Stimulated activated CD8-positive, alpha-beta memory T cell treated with anti-CD3 and anti-CD28 coated beads, Interleukin-15, amount 100 ng/mL, for 1 hour (primary cell): ENCODE measurements around the gene AKAP7.

Experiments
- DNase-seq: peaks from one replicate; pipeline ENCODE4 v3.0.0-alpha.2; 2020; ENCODE audit warnings: low read depth

AKAP7 gene

DNA sequence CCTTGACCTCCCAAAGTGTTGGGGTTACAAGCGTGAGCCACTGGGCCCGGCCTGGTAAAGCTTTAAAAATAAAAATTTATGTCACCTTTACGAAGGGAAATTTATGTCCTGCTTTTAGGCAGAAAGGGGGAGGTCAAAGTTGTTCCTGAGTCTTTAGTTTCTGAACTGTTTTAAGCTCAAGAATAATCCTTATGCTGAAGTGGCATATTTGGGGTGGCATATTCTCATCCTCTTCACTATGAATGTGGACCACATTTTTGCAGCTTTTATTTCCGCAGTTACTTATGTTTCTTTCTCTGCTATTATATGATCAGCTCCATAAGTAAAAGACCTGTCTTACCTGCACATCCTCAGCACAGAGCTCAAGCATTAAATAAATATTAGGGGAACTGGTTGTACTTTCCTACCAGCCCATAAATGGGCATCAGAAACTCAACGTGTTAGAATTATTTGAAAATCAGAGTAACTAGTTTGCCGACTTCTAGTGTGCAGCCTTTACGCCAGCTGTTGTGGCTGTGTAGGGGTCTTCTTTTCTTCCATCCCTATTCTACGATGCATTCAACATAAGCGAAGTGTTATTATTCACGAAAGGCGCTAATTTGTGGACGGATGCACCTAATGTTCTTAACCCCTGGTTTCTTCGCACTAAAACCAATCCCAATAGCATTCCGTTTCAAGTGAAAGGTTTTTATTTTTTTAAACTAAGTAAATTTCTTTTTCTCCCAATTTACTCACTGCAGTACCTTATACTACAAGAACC, 867 bp upstream of the AKAP7 start:
- DNase-seq: no peak

DNA sequence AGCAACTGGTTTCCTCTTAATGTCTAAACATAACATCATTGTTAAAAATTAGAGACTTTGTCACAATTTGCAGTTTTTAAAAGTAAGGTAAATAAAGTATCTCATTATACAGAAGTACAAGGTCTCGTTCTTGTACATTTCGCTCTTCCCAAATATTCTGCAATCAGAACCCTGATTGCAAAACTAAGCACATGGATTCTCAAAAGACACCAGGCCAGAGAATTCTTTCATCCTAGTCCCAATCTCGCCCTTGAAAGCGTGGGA, 355 bp upstream of the AKAP7 start:
- DNase-seq: no peak

DNA sequence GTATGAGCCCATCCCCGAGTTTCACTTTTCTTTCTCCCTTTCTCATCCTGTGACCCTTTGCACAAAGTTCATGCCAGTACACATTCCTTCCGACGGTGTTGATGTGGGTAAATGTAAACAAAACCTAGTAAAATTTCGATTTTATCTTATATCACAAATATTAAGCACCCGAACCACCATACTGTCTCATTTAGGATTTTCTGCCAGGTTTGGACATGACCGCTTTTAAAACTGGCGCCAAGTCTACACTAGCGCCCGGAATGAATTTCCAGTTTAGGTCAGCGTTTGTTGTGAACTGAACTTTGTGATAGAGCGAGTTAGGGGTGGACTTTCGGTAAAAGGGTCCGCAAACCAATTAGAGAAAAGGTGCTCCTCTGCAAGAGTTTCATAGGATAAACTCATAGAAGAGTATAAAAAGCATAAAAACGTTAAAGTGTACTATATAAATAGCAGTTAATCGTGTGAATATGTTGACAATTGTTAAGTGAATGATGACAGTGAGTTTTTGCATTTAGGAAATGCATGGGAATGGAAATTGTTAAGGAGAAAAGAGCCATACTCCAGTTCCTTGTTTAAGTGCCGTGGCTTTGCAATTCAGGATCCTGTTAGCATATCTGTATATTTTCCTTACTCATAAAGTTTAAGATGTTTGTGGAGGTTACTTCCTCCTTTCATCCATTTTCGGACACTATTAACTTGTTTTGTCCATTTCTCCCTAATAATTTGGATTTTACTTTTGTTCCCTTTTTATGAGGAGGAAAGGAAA, 937 bp downstream of the AKAP7 start:
- no peak for DNase-seq

DNA sequence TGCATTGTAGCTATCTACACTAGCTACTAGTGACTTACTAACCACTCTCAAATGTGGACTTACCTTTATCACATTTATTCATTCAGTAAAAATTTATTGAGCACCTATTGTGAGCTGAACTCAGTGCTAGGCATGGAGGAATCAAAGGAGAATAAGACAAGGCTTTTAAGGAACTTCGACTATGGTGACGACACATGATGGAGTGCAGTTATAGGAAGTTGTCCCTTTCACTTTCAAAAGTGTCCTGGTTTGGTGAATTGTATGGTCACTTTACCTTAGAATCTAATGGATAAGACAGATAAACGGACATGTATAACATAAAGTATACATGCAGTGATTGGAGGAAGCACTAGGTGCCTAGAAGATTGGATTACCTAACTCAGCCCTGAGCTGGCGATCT, 4.3 kb downstream of the AKAP7 start:
- no peak for DNase-seq

DNA sequence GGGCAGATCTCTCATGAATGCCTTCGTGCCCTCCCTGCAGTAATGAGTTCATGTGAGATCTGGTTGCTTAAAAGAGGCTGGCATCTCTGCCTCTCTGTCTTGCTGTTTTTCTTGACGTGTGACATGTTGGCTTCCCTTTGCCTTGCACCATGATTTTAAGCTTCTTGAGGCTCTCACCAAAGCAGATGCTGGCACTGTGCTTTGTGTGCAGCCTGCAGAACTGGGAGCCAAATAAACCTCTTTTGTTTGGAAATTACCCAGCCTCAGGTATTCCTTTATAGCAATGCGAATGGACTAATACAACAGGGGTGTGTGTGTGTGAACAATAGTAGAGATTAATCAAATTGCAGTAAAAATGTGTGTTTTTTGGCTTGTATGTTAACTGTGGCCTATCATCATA, 8.1 kb downstream of the AKAP7 start:
- DNase-seq: no peak

DNA sequence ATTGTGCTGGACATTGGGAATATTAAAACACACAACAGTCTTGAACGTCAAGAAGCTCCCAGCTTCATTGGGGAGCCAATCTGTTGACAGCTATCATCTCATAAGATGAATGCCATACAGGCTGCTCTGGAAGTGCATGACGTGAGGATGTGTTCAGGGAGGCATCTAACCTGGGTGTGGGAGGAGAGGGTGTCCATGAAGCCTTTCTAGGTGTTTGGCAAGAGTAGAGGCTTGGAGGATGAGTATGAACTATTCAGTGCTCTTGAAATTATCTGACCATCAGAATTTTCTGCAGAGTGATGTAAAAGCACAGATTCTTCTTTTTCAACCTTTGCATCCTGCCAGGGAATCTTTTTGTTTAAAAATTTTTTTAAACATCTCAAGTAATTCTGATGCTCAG, 11.6 kb downstream of the AKAP7 start:
- no peak for DNase-seq

DNA sequence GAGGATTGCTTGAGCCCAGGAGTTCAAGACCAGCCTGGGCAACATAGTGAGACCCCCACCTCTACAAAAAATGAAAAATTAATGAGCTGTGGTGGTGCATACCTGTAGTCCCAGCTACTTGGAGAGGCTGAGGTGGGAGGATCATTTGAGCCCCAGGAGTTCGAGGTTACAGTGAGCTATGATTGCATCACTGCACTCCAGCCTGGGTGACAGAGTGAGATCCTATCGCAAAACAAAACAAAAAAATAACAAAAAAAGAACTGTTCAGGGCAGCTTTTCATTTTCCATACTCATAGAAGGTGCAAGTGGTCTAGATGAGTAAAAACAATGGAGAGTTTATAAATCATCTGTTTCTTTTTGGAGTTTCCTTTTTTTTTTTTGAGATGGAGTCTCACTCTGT, 21.1 kb downstream of the AKAP7 start:
- DNase-seq: no peak

DNA sequence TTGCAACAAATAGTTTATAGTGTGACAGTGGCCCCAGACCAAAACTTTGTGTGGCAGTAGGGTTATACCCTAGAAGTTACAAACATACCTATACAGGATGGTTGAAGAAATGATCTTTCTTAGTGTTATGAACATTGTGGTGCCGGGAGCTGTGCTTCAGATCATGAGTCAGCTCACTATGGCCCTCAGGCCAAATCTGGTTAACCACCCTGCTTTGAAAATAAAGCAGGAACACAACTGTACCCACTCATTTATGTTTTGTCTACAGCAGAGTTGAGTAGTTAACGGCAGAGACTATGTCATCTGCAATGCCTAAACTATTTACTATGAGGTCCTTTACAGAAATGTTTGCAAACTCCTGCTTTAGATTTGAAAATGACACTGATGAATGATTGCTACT, 24.3 kb downstream of the AKAP7 start:
- DNase-seq: no peak

DNA sequence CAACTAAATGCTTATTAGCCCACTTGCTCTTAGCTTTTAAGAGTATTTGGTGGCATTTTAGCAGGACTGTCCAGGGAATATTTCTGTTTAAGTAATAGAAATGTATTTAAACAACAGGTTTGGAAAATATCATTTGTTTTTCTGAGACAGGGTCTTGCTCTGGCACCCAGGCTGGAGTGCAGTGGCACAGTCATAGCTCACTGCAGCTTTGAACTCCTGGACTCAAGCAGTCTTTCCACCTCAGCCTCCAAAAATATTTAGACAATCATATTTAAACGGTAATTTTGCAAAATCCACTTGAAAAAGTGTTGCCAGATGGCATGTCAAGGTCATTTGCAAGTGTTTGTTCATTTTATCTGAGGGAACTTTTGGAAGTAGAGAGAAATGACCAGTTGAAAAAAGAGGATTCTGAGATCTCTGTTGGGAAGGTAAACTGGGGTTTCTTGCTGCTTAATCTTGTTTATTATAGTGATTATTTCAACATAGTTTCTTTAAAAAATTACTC, 25.0 kb downstream of the AKAP7 start:
- no peak for DNase-seq

DNA sequence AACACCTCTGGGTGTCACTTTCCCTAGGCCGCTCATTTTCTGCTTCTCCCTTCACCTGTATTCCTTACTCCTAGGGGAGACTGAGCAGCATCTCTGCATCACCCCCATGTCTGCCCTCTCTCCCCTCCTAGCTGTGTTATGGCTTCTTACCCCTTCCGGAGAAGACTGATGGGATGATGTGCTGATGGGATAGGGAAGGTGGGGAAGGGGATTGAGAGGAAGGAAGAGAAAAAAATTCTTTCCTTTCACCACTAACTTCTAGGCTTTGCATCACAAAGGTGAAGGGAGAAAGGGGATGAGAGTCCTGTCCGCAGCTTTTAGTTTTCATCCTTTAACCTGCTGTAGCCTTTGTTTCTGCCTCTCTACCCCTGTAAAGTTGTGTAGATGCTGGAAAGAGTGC, 26.7 kb downstream of the AKAP7 start:
- DNase-seq: no peak

DNA sequence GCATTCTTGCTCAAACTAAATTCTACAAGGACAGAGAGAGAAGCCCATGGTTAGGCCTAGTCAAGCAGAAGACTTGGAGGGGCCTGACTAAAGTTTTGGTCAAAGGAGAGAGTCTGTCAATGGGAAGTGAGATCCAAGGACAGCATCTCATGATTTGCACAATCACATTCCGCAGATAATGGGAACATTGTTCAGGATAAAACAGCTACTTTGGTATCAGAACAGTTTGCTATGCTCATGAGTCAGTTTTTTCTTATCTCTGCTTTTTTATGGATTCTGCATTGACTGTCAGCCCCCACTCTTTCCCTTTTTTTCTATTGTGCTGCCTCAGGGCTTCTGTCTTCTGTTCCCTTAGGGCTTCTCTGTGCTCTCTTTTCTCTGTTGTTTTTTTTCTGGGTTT, 28.6 kb downstream of the AKAP7 start:
- no peak for DNase-seq

DNA sequence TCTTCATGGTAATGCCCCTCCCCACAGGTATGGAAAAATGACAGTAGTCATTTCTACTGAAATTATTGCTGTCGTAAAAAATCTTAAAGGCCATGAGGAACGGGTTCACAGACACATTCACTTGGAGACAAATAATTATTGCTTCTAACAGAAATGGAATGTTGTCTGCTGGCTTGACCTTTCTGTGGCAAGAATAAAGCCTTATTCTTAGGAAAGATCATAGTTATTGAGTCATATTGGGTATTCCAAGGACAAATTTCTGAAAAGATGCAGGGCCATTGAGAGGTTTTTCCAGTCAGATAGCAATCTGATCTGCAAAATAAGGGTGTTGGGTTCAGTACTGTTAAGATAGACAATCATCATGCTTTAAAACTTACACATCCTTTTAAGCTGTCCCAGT, 29.2 kb downstream of the AKAP7 start:
- no peak for DNase-seq

DNA sequence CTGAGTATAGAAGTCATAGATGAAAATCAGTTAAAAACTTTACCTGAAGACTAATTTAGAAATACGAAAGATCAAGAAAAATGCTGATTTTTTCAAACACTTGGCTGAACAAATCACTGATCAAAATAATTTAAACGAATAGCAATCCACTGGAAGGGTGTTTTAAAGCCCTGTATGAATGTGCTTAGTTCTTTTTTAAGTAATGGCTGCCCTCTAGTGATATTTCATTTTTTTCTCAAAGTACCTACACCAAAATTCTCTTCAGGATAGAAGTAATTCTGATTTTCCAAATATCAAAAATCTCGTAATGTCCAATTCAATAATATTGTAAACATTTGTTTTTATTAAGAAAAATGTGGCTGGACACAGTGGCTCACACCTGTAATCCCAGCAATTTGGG, 32.5 kb downstream of the AKAP7 start:
- DNase-seq: no peak

DNA sequence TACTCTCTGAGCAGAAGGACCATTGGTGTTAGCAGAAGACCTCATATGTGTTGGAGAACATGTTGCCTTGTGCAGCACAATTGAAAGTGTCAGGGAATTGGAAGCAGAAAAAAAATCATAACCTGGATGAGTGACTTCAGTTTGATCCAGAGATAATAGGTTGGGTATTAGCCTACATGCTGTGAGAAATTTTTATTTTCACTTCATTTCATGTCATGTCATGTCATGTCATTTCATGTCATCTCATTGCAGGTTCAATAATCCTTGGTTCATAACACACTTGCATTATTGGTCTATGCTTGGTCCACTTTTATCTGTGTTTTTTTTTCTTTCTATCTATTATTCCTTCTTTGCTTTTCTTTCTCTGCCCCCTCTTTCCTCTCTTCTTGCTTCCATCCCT, 34.3 kb downstream of the AKAP7 start:
- DNase-seq: no peak

DNA sequence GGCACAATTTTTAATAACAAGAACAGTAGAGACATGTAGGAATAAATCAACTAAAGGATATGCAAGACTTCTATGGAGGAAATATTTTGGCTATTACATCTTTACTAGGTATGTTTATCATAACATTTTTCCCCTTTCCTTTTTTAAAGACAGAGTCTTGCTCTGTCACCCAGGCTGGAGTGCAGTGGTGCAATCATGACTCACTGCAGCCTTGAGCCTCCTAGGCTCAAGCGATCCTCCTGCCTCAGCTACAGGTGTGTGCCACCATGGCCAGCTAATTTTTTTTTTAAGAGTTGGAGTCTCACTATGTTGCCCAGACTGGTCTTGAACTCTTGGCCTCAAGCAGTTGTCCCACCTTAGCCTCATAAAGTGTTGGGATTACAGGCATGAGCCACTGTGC, 37.0 kb downstream of the AKAP7 start:
- DNase-seq: no peak

DNA sequence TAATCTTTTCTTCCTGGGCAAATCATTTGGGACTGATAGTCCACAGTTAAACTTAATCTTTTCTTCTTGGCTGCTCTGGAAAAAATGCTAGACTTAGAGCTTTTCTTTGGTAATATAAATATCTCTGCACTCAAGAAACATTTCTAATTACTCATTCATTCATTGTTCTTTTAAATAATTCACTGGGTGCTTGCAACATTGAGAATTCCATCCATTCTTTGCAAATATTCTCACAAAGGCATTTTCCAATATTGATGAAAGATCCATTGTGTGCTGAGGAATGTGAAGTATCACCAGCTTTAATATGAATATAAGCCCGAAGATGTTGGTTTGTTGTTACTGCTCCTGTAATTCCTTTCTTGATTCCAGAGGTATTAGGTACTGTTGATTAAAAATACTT, 38.4 kb downstream of the AKAP7 start:
- DNase-seq: no peak

DNA sequence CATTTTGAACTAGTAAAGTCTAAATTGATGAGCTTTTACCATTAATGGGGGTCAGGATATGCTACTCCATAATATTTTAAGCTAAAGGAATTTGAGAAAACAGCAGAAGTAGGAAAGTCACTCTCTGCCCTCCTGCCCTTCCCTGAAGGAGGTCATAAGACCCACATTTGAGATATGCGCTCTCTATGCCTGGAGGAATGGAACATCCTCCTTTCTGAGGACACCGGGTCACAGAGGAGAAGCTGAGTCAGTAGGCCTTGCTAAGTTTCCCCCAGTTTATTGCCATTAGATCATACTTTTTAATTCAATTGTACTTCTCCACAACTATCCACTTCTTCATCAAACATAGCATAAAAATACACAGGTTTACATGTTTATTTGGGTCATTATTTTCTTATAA, 40.3 kb downstream of the AKAP7 start:
- no peak for DNase-seq

DNA sequence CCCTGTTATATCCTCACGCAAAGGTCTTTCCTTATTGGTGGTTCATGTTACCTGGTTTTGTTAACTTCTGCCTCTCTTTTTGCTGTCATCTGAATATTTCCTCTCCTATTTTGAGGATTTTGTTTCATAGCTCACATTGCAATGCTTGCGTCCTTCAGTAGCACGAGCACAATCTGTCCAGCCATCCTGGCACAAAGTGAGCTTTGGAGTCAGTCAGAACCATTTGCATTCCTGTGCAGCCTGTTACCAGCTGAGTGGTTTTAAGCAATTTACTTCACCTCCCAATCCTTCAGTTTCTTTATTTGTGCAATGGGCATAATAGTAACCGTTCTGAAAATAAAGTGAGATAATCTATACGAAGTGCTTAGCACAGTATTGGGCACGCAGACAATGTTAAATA, 42.7 kb downstream of the AKAP7 start:
- no peak for DNase-seq

DNA sequence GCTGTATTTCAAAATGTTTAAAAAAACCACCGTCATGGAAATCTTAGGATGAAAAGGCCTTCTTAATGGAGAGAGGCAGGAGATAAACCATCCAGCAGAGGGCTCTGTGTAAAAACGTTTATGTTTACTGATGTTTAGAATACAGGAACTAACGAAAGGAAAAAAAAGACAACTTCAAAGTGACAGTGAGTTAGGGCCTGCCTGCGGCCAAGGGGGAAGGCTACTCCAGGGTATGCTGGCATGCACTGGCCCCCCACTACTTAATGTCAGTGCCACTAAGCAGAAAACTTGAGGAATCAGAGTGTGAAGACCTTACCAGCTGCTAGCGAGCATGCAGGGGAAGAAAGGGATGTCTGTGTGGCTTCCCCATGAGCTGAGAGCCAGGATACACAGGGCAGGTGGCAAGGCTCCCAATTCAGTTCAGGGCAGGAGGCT, 47.7 kb downstream of the AKAP7 start:
- DNase-seq: no peak

DNA sequence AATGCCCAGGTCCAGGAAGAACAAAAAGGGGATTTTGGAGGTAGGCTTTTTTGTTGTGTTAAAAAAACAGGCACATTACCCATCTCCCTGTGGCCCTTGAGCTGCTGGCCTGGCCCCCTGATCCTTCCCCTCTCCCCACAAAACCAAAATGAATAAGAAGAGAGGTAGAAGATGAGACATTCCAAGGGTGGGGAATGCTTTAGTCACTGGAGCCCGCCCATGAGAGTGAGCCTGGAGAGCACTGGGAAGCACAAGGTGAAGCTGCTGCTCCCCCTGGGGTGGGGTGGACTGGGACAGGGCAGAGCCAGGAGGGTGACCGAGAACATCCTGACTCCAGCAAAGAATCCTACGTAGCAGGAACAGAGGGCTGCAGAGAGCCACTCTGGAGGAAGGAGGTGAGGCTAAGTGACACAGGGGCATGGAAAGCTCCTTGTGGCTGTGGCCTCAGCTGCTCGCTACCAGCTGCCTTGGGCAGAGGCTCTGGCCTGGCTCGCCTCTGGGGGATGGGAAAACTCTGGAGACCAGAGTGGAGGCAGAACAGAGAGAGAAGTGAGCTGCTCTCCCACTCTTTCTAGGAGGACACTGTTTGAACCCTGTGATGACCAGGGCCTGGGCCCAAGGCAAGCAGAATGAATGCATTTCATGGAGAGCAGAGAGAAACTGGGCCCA, 48.3 kb downstream of the AKAP7 start:
- no peak for DNase-seq

DNA sequence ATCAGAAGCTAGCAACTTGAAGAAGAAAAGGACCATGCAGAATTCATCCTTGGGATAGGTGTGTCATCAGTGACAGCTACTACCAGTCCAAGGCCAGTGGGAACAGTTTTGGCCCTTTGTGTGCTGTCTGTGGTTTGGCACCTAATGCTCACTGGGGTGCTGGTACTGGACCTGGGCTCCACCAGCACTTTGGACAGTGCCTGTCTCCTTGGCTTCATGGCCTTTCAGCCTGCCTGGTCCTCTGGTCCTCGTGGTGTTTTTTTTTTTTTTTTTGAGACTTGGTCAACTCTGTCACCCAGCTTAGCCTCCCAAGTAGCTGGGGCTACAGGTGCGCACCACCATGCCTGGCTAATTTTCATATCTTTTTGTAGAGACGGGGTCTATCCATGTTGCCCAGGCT, 56.3 kb downstream of the AKAP7 start:
- DNase-seq: no peak

DNA sequence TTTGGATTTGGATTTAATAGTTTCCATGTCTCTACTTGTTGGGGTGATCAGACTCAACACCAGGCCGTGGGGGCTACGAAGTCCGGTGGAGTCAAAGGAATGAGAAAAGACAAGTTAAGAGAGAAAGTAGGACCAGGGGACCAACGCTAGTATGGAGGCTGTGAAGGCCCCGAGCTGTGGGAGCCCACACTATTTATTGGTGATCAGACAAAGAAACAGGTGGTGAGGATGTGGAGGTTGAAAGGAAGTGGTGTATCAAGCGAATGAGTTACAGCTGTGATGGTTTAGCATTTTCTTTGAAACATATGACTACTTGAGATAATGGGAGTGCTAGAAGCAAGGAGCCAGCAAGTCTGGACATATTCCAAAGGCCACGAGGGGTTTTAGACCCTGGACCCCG, 62.4 kb downstream of the AKAP7 start:
- no peak for DNase-seq

DNA sequence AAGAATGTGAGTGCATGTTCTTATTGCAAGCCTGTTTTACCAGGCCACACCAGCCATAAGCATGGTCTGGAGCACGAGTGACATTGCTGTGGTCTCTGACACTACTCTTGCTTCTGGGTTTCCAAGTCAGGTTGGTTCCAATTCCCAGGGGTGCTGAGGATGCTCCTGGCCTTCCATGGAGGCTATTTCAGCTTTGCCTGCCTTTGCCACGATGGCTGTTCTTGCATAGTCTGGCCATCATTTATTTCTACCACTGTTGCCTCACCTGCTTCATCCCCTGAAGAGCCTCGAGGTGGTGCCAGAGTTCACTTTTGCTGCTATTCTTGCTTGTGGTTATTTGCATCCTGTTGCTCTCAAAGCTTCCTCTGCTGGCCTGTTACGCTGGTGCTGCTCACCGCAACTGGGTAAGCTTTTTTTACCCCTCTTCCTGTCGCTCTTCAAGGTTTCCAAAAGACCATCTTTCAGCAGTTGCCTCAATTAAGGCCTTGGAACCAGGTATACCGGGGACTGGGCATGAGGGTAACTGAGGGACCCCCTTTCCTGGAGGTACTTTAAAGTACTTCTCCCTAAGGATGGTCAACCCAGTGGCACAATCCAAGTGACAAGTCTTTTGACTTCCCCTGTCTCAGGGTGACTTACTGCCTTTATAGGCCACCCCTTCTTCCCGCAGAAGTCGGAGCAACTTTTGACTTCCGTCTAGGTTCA, 64.5 kb downstream of the AKAP7 start:
- peak; percentile 44 for DNase-seq
